B cell (primary cell): ENCODE data around the gene SPATA19. TPM values are rescaled to one million over a fixed set of nuclear protein-coding genes. Genes with fewer than 3 reads are reported as not detected.

Source experiments
- ATAC-seq: fragments of 200-7000 bp; cut with Tn5 transposase; one replicate; pipeline ENCODE4 v1.10.0; 2021; ENCODE audit warnings: low read depth, mild to moderate bottlenecking, moderate number of reproducible peaks, moderate library complexity
- CTCF ChIA-PET: fragments of 350-600 bp; sonication (Branson Sonifier 250); formaldehyde crosslinking; loops from one replicate; lab custom pipeline; 2021; ENCODE audit warnings: antibody characterized with exemption, inconsistent platforms; lab: Charles Lee
- POLR2A ChIA-PET: fragments of 350-600 bp; sonication (Branson Sonifier 250); formaldehyde crosslinking; loops from one replicate; lab custom pipeline; 2021; ENCODE audit warnings: antibody characterized with exemption; lab: Charles Lee
- DNase-seq: peaks from one replicate; pipeline ENCODE4 v3.0.0; 2013
- H2AFZ ChIP-seq: 2 replicates; pipeline ENCODE4 v1.6.1; 2012; ENCODE audit warnings: mild to moderate bottlenecking, low read depth, low read length; ENCODE audit not compliant: insufficient read depth, poor library complexity, severe bottlenecking
- H3K27ac ChIP-seq, 2 donors: 1 replicate in 1 of 2; 2 replicates in 1 of 2; pipeline ENCODE4 v1.5.1; 2012 to 2013; ENCODE audit warnings: low read length in 2 of 2, mild to moderate bottlenecking in 2 of 2, moderate library complexity in 1 of 2
- H3K27me3 ChIP-seq, 4 experiments: fragments of 200-600 bp in 1 of 4; sonication (generic) in 1 of 4; replicated peaks in 1 of 4; 1 replicate in 2 of 4; 2 replicates in 2 of 4; pipeline versions ENCODE4 v1.6.1 to v1.7.0; 2013 to 2016; ENCODE audit warnings: low read length in 3 of 4, mild to moderate bottlenecking in 2 of 4, mixed read lengths in 1 of 4, moderate library complexity in 1 of 4; ENCODE audit not compliant: insufficient read depth in 4 of 4, control insufficient read depth in 3 of 4; ENCODE audit errors: control extremely low read depth in 1 of 4
- H3K36me3 ChIP-seq, 2 experiments: replicated peaks in 1 of 2; 1 replicate in 1 of 2; 2 replicates in 1 of 2; pipeline versions ENCODE4 v1.6.1 to v1.7.1; 2013; ENCODE audit warnings: low read length in 1 of 2; ENCODE audit not compliant: insufficient read depth in 2 of 2, control insufficient read depth in 1 of 2; ENCODE audit errors: control extremely low read depth in 1 of 2, extremely low read depth in 1 of 2
- H3K4me1 ChIP-seq, 2 donors: fragments of 200-600 bp in 1 of 2; sonication (generic) in 1 of 2; 1 replicate in 1 of 2; 2 replicates in 1 of 2; pipeline versions ENCODE4 v1.5.1 to v1.6.1; 2013 to 2017; ENCODE audit warnings: low read length in 2 of 2; ENCODE audit not compliant: control insufficient read depth in 2 of 2, insufficient read depth in 2 of 2
- H3K4me2 ChIP-seq: replicated peaks from 2 replicates; pipeline ENCODE3; 2012; ENCODE audit warnings: mild to moderate bottlenecking, low read depth, low read length; ENCODE audit not compliant: poor library complexity, severe bottlenecking
- H3K4me3 ChIP-seq, 5 experiments: fragments of 200-600 bp in 1 of 5; sonication (generic) in 1 of 5; 1 replicate in 3 of 5; 2 replicates in 2 of 5; pipeline versions ENCODE4 v1.5.1 to v1.7.0; 2011 to 2016; ENCODE audit warnings: low read length in 4 of 5, mild to moderate bottlenecking in 4 of 5, low read depth in 2 of 5, control low read depth in 1 of 5, moderate library complexity in 1 of 5; ENCODE audit not compliant: insufficient read depth in 1 of 5; ENCODE audit errors: control extremely low read depth in 1 of 5, extremely low read depth in 1 of 5
- H3K79me2 ChIP-seq: fragments of 200-600 bp; sonication (generic); one replicate; pipeline ENCODE4 v1.6.0; 2016; ENCODE audit warnings: low read length; ENCODE audit not compliant: control insufficient read depth, insufficient read depth
- H3K9ac ChIP-seq: fragments of 200-600 bp; sonication (generic); 2 replicates; pipeline ENCODE4 v1.6.1; 2017; ENCODE audit warnings: mild to moderate bottlenecking, low read length, moderate library complexity
- H3K9me3 ChIP-seq, 3 donors: one replicate each; pipeline versions ENCODE4 v1.6.1 to v1.7.1; 2013; ENCODE audit warnings: low read length in 2 of 3; ENCODE audit not compliant: control insufficient read depth in 2 of 3, insufficient read depth in 1 of 3; ENCODE audit errors: control extremely low read depth in 1 of 3
- H4K20me1 ChIP-seq: 2 replicates; pipeline ENCODE4 v1.6.0; 2012; ENCODE audit warnings: mild to moderate bottlenecking, low read length; ENCODE audit not compliant: insufficient read depth, control insufficient read depth, poor library complexity, severe bottlenecking
- H3K27ac Mint-ChIP-seq: one replicate; pipeline ENCODE4 v1.8.0; 2021; ENCODE audit warnings: mixed read lengths
- H3K27me3 Mint-ChIP-seq: one replicate; pipeline ENCODE4 v1.8.0; 2021; ENCODE audit warnings: mixed read lengths
- H3K4me1 Mint-ChIP-seq: one replicate; pipeline ENCODE4 v1.8.0; 2021; ENCODE audit warnings: mixed read lengths
- H3K4me3 Mint-ChIP-seq: one replicate; pipeline ENCODE4 v1.8.0; 2021; ENCODE audit warnings: mixed read lengths
- H3K9me3 Mint-ChIP-seq: one replicate; pipeline ENCODE4 v1.8.0; 2022; ENCODE audit warnings: mixed read lengths; ENCODE audit not compliant: insufficient read depth
- CTCF ChIP-seq: fragments of 200-600 bp; IDR thresholded peaks from one replicate; pipeline ENCODE4 v1.8.0; 2022; ENCODE audit warnings: antibody characterized with exemption, mild to moderate bottlenecking
- EZH2 ChIP-seq: IDR thresholded peaks from 2 replicates; pipeline ENCODE4 v1.6.1; 2012; ENCODE audit warnings: borderline replicate concordance, low read depth, mild to moderate bottlenecking, moderate library complexity, low read length; ENCODE audit not compliant: insufficient read depth, poor library complexity, severe bottlenecking
- WGBS: methylation state at CpG from one replicate; pipeline ENCODE4 v1.1.5; 2013; ENCODE audit warnings: missing lambda C conversion rate; ENCODE audit not compliant: insufficient coverage; 5-methylcytosine and 5-hydroxymethylcytosine counted together
- intact Hi-C: fragments of 100-400 bp; cut with micrococcal nuclease; formaldehyde crosslinking; loops from one replicate; pipeline ENCODE4 v1.10.0; 2022
- polyA plus RNA-seq: library from polyadenylated mRNA; depleted of rRNA; stranded (reverse); fragments of >200 nt; gene quantifications from 2 replicates; pipeline ENCODE4 v1.2.3, GENCODE V29; 2012
- total RNA-seq, 2 donors: library from RNA; stranded (reverse); fragments of 120-200 nt in 1 of 2; gene quantifications; 1 replicate in 1 of 2; 2 replicates in 1 of 2; pipeline versions ENCODE4 v1.2.3 to v1.2.4, GENCODE V29; 2013 to 2022

SPATA19 gene
- total and polyA plus RNA-seq, 2 donors (not counting 1 experiment from before 2014, with no cell fraction given), result not detected

GRCh38 chr11:133800666-133801065, 44.6 kb downstream of the SPATA19 start:
- Histone ChIP-seq H3K27ac (no peak overlapping the region), H2AFZ (no peak overlapping the region), H3K79me2 (no peaks in the 10 kb centered on the region), H3K27me3 (no peaks in the 10 kb centered on the region), H3K4me2 (no peak overlapping the region), H3K9ac (no peak overlapping the region), H3K9me3 (peaks cover 0 to 4% (median 0%) of the 10 kb centered on the region in 3 donors), H3K4me3 (no peak overlapping the region), H3K36me3 (no peaks in the 10 kb centered on the region), H4K20me1 (no peaks in the 10 kb centered on the region), H3K4me1 (no peaks in the 10 kb centered on the region)
- TF ChIP-seq EZH2 (no peak), CTCF (no peak)
- Mint-ChIP-seq H3K4me1 (no peaks in the 10 kb centered on the region), H3K27me3 (no peaks in the 10 kb centered on the region), H3K9me3 (no peaks in the 10 kb centered on the region), H3K27ac (no peak overlapping the region), H3K4me3 (no peak overlapping the region)
- WGBS, result 92% methylated on average over 8 of the region's 8 CpGs
- no peak for DNase-seq
- ChIA-PET CTCF (no interaction called here), POLR2A (no interaction called here)
- ATAC-seq, result no peak
- intact Hi-C loops, result no loop called here

GRCh38 chr11:133797554-133797953, 47.8 kb downstream of the SPATA19 start:
- H3K9ac ChIP-seq, result no peak overlapping the region
- H3K27me3 Mint-ChIP-seq, result no peaks in the 10 kb centered on the region
- TF ChIP-seq EZH2 (no peak), CTCF (no peak)
- H3K4me2 ChIP-seq, result no peak overlapping the region
- ATAC-seq (no peak), DNase-seq (no peak)
- POLR2A ChIA-PET, result no interaction called here
- no peaks in the 10 kb centered on the region for H3K4me1 Mint-ChIP-seq
- H3K36me3 ChIP-seq, result no peaks in the 10 kb centered on the region
- 93% methylated on average over 2 of the region's 6 CpGs for WGBS
- intact Hi-C loops, result no loop called here
- no peaks in the 10 kb centered on the region for H3K4me1 ChIP-seq
- no peak overlapping the region for H3K4me3 Mint-ChIP-seq
- H2AFZ ChIP-seq, result no peak overlapping the region
- H3K27ac Mint-ChIP-seq, result no peak overlapping the region
- H3K27me3 ChIP-seq, result no peaks in the 10 kb centered on the region
- no peaks in the 10 kb centered on the region for H3K79me2 ChIP-seq
- peaks cover 11% of the 10 kb centered on the region for H3K9me3 Mint-ChIP-seq
- peaks cover 0 to 10% (median 6%) of the 10 kb centered on the region in 3 donors for H3K9me3 ChIP-seq
- H3K4me3 ChIP-seq, result no peak overlapping the region
- no peaks in the 10 kb centered on the region for H4K20me1 ChIP-seq
- CTCF ChIA-PET, result no interaction called here
- no peak overlapping the region for H3K27ac ChIP-seq
